DOHH2 (cell line): ENCODE results near the gene ELAPOR1.

Experiments
- CTCF ChIP-seq: fragments of 200-600 bp; sonication (generic); IDR thresholded peaks from one replicate; pipeline ENCODE4 v1.5.1; 2014; ENCODE audit warnings: antibody characterized with exemption, mild to moderate bottlenecking, low read depth, low read length; ENCODE audit not compliant: poor library complexity, severe bottlenecking
- EZH2phosphoT487 ChIP-seq: fragments of 200-600 bp; sonication (generic); IDR thresholded peaks from 2 replicates; pipeline ENCODE4 v1.6.1; 2017; ENCODE audit warnings: borderline replicate concordance, mild to moderate bottlenecking, antibody characterized with exemption, low read length, moderate library complexity, mixed read lengths

- TF ChIP-seq CTCF (no peak), EZH2phosphoT487 (no peak)
Measured at GRCh38 chr1:109105881-109106280, 8.0 kb upstream of the ELAPOR1 start.
